ENCODE results near the gene GPR26.

Gene GPR26

GRCh38 chr10:123648595-123648994 lies 17.6 kb upstream of the GPR26 start:
- no peak for DNase-seq (ENCODE audit: low read depth)

DNA sequence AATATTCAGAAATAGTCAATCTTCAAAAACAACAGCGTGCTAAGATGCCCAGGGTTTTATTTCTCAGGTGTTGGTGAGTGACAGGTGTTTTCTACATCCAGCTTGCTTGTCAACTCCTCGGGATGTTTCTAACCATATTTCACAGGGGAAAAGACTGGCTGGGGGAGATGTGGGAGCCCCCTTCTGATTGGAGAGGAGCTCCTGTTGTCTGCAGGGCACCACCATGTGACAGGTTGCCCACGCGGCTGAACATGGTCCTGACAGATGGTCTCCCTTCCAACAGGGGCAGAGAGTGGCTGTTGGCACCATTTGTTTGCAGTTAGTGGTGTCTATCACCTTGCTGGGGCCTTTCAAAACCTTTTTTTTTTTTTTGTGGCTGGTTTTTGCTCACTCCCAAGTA lies 16.5 kb upstream of the GPR26 start:
- no peak for DNase-seq (ENCODE audit: low read depth)

DNA sequence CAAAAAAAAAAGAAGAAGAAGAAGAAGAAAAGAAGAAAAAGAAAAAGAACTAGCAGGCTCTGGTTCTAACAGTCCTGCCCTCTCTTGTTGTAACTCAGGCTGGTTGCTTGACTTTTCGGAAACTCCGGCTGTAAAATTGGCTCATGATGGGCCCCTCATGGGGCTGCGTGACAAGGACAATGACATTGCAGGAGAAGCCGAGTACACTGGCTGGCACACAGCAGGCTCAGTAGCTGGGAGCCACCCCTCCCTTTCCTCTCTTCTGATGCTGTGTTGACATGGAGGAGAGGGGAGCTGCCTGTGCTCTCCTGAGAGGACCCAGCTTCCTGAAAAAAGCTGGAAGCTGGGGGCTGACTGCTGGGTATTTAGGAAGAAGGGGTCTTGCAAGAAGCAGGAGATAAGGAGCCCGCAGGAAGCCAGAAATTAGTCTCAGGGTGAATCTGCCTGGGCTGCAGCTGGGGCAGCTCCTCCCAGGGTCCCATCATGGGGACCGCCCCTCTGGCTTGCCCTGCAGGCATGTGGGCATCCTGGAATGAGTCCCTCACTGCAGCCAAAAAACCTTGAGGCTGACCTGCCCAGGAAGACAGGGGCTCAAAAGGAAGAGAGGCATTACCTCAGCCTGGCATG lies 14.6 kb upstream of the GPR26 start:
- DNase-seq (ENCODE audit: low read depth), result no peak

DNA sequence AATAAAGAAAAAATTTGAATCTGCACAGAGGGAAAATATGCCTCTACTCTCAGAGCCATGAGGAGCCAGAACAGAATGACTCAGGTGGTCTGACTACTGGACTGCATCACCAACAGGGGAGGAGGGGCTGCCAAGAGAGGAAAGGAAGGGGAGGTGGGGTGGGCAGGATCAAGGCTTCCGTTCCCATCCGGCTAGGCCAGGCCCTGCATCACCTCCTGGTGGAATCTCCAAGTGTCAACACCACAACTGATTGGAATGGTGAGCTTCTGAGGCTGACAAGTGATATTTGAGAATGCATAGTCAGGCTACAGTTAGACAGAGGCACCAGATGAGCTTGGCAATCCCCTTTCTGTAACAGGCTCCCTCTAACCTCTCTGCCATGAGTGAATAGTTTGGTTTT lies 10.4 kb upstream of the GPR26 start:
- DNase-seq (ENCODE audit: low read depth), result no peak

DNA sequence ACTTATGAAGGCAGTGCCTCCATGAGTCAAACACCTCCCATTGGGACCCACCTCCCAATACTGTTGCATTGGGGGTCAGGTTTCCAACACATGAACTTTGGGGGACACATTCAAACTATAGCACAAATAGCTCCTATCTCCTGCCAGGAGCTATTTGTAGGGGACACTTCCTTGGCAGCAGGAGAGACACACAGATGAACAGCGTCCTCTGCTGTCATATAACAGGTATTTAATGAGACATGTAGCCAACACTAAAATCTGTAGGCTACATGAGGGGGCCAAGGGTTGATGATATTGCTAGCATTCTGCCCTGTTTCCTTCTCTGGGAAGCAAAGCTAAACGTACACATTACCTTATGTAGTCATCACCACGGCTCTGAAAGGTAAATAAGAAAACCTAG lies 2.6 kb upstream of the GPR26 start:
- no peak for DNase-seq (ENCODE audit: low read depth)

DNA sequence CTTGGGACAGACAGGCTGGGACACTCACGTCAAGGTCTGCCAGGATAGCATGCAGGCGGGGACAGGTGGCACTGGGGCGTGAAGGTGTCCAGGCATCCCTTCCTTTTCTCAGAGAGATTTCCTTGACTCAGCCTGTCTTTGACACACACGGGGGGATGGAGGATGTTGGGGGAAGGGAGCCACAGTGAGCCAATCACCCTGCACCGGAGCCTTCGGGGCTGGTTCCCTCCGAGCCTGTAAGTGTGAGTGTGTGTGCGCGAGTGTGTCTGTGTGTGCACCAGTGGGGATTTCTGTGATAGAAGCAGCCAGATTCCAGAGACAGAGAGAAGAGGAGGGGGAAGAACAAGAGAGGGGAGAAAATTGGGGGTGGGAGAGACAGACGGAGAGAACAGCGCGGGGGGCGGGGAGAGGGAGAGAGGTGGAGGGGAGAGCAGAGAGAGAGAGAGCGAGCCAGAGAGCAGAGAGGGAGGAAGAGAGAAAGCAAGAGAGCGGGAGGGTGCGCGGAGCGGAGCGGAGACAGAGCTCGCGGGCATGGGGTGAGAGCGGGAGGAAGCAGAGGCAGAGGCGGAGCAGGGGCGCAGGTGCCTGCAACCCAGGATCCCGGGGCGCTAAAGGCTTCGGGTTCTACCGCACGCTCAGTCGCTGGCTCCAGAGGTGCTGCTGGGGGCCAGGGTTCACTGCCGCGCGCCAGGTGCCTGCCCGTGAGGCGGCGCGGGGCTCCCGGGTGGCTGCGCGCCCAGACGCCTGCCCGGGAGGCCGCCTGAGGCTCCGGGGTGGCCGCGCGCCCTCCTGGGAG lies 466 bp upstream of the GPR26 start:
- no peak for DNase-seq (ENCODE audit: low read depth)

DNA sequence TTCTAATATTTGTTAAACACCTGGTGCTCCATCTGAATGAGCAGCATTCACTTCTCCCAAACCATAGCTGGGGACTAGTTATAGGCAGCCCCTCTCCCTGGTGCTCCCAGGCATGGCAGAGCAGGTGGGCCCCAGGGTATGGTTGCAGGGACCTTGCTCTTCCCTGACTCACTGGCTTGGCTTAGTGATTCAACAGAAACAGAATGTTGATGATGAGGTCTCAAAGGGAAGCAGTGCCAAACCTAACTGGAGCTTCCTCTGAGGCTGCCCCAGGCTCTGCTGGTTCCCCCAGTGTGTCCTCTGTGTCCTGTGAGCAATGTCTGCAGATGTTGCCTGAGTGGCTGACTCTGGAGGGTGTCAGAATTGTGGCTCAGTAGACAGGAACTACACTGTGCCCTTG lies 3.7 kb downstream of the GPR26 start:
- DNase-seq (ENCODE audit: low read depth), result no peak

DNA sequence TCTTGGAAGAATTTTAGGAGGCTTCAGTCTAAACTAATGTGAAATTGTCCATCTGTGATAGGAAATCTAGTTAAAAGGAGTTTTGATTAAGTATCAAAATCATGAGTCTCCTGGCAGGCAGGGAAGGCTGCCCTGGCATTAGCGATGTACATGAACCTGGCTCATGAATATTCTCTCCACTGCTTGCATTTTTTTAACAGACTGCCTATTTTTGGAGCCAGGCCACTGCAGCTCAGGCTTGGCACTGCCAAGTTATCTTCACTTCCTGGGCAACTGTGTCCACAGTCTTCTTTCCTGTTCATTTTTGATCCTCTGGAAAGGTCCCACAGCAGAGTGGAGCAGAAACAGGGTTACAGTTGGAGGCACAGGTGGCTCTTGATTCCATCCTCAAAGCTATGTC lies 7.0 kb downstream of the GPR26 start:
- no peak for DNase-seq (ENCODE audit: low read depth)

GRCh38 chr10:123674741-123675140 lies 8.6 kb downstream of the GPR26 start:
- no peak for DNase-seq (ENCODE audit: low read depth)

DNA sequence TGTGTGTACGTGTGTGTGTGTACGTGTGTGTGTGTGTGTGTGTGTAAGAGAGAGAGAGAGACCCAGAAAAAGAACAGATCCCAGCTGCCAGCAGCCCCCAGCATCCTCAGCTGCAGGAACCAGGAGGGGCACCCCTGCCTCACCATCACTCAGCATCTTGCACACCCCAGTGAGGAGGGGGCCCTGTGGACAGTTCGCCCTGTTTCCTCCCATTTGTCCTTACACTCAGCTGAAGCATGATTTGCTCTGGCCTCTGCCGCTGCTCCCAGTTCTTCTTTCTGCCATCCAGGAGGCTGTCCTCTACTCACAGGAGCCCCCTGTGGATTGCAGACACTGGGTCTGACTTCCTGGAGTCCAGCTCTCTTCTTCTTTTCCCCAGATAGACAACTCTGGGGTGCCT lies 9.7 kb downstream of the GPR26 start:
- no peak for DNase-seq (ENCODE audit: low read depth)

DNA sequence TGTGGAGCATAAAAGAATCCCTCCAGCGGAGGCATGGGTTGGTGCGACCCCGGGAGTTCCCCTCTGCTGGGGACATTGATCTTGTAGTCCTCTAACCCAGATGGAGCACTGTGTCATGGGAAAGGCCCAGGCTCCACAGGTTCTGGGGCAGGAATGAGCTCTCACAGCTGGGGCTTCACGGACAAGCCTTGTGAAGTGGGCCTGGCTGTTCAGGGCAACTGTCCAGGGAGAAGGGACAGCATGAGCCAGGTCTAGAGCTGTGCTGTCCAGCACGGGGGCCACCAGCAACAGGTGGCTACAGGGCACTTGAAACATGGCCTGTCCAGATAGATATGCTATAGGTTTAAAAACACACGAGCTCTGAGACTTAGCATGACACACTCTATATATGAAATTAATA lies 11.4 kb downstream of the GPR26 start:
- DNase-seq (ENCODE audit: low read depth), result no peak

- no peak for DNase-seq (ENCODE audit: low read depth)
These were observed 12.2 kb downstream of the GPR26 start for GRCh38 chr10:123678376-123678775.

DNA sequence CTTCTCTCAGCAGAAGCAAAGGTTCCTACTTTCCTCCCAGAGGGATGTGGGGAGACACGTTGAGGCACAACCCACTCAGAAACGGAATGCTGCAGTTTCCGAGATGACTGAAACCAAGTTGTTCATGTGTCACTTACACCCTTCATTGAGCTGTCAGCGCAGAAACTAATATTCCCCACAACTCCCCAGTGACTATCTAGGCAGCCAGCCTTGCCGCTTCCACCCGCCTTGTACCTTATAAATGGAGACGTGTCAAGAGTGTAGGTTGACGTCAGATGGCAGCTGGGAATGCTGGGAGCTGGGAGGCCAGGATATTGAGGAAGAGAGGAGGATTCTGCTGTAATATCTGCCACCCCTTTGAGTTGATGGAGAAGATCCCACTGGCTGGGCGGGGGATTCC lies 15.1 kb downstream of the GPR26 start:
- DNase-seq (ENCODE audit: low read depth), result no peak

DNA sequence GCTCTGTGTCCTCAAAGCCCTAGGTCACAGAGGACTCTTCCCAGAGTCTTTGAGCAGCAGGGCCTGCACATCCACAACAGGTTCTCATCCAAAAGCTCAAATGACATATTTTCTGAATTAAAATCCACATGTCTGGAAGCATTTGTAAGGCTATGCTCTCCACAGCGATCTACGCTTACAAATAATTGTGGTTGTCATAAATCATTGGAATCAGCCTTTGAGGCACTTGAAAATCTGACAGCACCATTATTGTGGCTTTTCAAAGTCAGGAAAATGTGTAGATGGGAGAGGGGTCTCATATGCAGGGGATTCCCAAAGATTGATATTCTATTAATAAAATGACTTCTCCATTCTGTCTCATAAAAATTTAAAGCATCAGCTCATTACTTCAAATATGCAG lies 16.3 kb downstream of the GPR26 start:
- DNase-seq (ENCODE audit: low read depth), result no peak

GRCh38 chr10:123683459-123683858 lies 17.3 kb downstream of the GPR26 start:
- no peak for DNase-seq (ENCODE audit: low read depth)

GRCh38 chr10:123683865-123684264 lies 17.7 kb downstream of the GPR26 start:
- DNase-seq (ENCODE audit: low read depth), result no peak

DNA sequence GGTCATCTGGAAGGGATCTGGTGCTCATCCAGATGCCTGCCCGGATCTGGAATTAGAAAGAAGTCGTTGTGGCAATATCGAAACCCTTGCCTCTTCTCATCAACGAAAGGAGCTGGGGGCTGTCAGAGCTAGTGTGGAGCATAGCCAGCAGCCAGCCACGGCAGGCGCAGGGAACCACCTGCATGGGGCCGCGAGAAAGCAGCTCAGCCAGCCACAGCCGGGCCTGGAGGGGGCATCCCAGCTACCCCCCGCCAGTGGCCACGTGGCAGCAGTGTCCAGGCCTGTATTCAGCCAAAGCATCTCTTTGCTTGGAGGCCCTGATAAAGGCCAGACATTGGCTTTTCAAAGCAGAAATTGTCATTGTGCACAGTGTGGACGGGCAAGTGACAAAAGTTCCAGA lies 19.1 kb downstream of the GPR26 start:
- no peak for DNase-seq (ENCODE audit: low read depth)

GRCh38 chr10:123687758-123688157 lies 21.6 kb downstream of the GPR26 start:
- DNase-seq (ENCODE audit: low read depth), result no peak

GRCh38 chr10:123689880-123690279 lies 23.7 kb downstream of the GPR26 start:
- DNase-seq (ENCODE audit: low read depth), result no peak

DNA sequence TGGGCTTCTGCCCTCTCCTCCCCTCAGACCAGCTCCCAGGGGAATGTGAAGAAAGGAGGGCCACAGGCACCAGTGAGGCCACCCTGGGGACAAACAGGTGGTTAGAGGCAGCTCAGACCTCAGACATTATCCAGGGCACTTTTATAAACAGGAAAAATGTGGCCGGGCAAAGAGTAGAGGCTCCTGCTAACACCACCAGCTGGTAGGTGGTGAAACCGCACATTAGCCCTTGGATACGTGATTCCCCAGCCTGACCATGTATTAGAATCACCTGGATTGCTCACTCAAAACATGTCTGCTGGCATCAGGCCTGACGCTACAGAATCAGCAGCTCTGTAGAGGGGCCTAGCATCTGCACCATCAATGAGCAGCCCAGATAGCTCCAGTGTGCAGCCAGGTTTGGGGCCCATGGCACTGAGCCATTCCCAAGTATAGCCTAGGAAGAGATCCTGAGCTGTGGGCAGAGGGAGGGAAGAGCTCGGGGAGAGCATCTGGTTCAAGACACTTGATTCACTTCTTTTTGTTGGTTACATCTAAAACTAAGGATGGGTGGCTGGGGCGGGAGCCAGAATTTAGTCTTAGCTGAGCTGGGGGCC lies 37.1 kb downstream of the GPR26 start:
- DNase-seq (ENCODE audit: low read depth), result no peak

GRCh38 chr10:123704076-123704475 lies 37.9 kb downstream of the GPR26 start:
- no peak for DNase-seq (ENCODE audit: low read depth)

DNA sequence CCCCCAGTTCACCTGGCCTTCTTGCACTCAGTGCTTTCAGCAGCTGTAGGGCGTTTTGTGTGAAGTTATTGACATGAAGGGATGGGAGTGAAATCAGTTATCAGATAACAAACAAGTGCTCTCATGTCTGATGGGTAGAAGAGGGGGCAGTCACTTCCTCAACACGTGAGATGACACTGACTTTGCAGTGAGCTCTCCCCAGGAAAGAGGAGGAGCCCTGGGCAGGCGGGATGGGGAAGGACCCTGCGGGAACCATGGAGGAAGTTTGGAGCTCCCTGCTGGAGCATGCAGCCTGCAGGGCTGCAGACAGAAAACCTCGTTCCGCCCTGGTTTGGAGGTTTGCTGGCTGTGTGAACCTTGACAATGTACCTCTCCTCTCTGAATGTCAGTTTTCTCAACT lies 38.7 kb downstream of the GPR26 start:
- no peak for DNase-seq (ENCODE audit: low read depth)

DNA sequence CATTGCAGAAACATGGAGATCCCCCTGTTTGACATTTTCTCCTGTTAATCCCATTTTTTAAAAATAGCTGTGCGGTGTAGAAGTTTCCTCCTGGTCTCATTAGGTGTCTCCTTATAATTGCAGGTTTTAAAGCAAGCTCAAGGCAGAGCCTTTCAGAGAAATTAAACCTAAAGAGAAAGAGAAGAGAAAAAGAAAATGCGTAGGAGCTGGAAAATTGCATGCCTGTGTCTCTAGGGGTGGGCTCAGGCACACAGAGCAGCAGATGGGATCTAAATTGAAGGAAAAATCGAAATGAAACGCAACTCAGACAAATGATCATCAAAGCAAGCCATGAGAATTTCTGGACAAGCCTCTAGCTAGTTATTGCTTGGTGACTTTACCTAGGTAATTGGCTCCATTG lies 40.1 kb downstream of the GPR26 start:
- DNase-seq (ENCODE audit: low read depth), result no peak

GRCh38 chr10:123715546-123715945 lies 49.4 kb downstream of the GPR26 start:
- DNase-seq (ENCODE audit: low read depth), result no peak

Measured in activated T-helper 1 cell treated with Interleukin-2 at 50 U/mL for 16 hours (primary cell).